T-helper 2 cell treated with Interferon-gamma antibody and Interleukin-4, amounts not matched to agents 5 μg/mL and 100 μg/mL, for 36 hours (primary cell): ENCODE data around the gene THUMPD2.

Experiments used
- DNase-seq: peaks from one replicate; pipeline ENCODE4 v3.0.0; 2021; ENCODE audit warnings: low spot score
- H3K27ac Mint-ChIP-seq: one replicate; pipeline ENCODE4 v1.8.0; 2021; ENCODE audit warnings: mild to moderate bottlenecking, mixed read lengths
- H3K27me3 Mint-ChIP-seq: one replicate; pipeline ENCODE4 v1.8.0; 2021; ENCODE audit warnings: low read depth, mixed read lengths
- H3K36me3 Mint-ChIP-seq: one replicate; pipeline ENCODE4 v1.8.0; 2021; ENCODE audit warnings: low read depth, mixed read lengths
- H3K4me1 Mint-ChIP-seq: one replicate; pipeline ENCODE4 v1.8.0; 2021; ENCODE audit warnings: low read depth, mixed read lengths
- H3K4me3 Mint-ChIP-seq: one replicate; pipeline ENCODE4 v1.8.0; 2022; ENCODE audit warnings: mild to moderate bottlenecking, moderate library complexity, mixed read lengths
- H3K9me3 Mint-ChIP-seq: one replicate; pipeline ENCODE4 v1.8.0; 2021; ENCODE audit warnings: mixed read lengths

Gene THUMPD2

GRCh38 chr2:39697454-39697853 is 81.6 kb downstream of the THUMPD2 start:
- no peak for DNase-seq
- H3K4me3 Mint-ChIP-seq = no peak overlapping the region
- no peak overlapping the region for H3K27ac Mint-ChIP-seq
- peaks cover 30% of the 10 kb centered on the region for H3K27me3 Mint-ChIP-seq
- peaks cover 24% of the 10 kb centered on the region for H3K9me3 Mint-ChIP-seq
- no peaks in the 10 kb centered on the region for H3K4me1 Mint-ChIP-seq
- no peaks in the 10 kb centered on the region for H3K36me3 Mint-ChIP-seq

- Mint-ChIP-seq H3K9me3 (peaks cover 18% of the 10 kb centered on the region), H3K4me1 (no peaks in the 10 kb centered on the region), H3K27ac (no peak overlapping the region), H3K27me3 (peaks cover 27% of the 10 kb centered on the region), H3K4me3 (no peak overlapping the region), H3K36me3 (no peaks in the 10 kb centered on the region)
- DNase-seq = no peak
These were observed 82.2 kb downstream of the THUMPD2 start for GRCh38 chr2:39696838-39697237.

- H3K27ac Mint-ChIP-seq = no peak overlapping the region
- no peak for DNase-seq
These were observed 82.9 kb downstream of the THUMPD2 start for GRCh38 chr2:39696101-39696553.

GRCh38 chr2:39693245-39693644 is 85.8 kb downstream of the THUMPD2 start:
- DNase-seq = no peak
- peaks cover 23% of the 10 kb centered on the region for H3K27me3 Mint-ChIP-seq
- H3K4me1 Mint-ChIP-seq = no peaks in the 10 kb centered on the region
- no peaks in the 10 kb centered on the region for H3K9me3 Mint-ChIP-seq
- H3K36me3 Mint-ChIP-seq = no peaks in the 10 kb centered on the region
- no peak overlapping the region for H3K27ac Mint-ChIP-seq
- H3K4me3 Mint-ChIP-seq = no peak overlapping the region

More at GRCh38 chr2:39696101-39696553, 82.9 kb downstream of the THUMPD2 start:
- Mint-ChIP-seq H3K4me3 (no peak overlapping the region), H3K27me3 (peaks cover 26% of the 10 kb centered on the region), H3K4me1 (no peaks in the 10 kb centered on the region), H3K9me3 (peaks cover 11% of the 10 kb centered on the region), H3K36me3 (no peaks in the 10 kb centered on the region)

- DNase-seq = no peak
- peaks cover 16% of the 10 kb centered on the region for H3K27me3 Mint-ChIP-seq
These were observed 89.2 kb downstream of the THUMPD2 start for GRCh38 chr2:39689876-39690275.

GRCh38 chr2:39689272-39689841 is 89.7 kb downstream of the THUMPD2 start:
- H3K4me3 Mint-ChIP-seq = no peak overlapping the region
- DNase-seq = no peak
- H3K27me3 Mint-ChIP-seq = peaks cover 18% of the 10 kb centered on the region
- no peaks in the 10 kb centered on the region for H3K4me1 Mint-ChIP-seq
- no peak overlapping the region for H3K27ac Mint-ChIP-seq
- H3K9me3 Mint-ChIP-seq = no peaks in the 10 kb centered on the region
- no peaks in the 10 kb centered on the region for H3K36me3 Mint-ChIP-seq

More at GRCh38 chr2:39689876-39690275, 89.2 kb downstream of the THUMPD2 start:
- no peaks in the 10 kb centered on the region for H3K36me3 Mint-ChIP-seq
- H3K27ac Mint-ChIP-seq = no peak overlapping the region
- H3K9me3 Mint-ChIP-seq = no peaks in the 10 kb centered on the region
- no peak overlapping the region for H3K4me3 Mint-ChIP-seq
- no peaks in the 10 kb centered on the region for H3K4me1 Mint-ChIP-seq

GRCh38 chr2:39688181-39688580 is 90.9 kb downstream of the THUMPD2 start:
- no peaks in the 10 kb centered on the region for H3K36me3 Mint-ChIP-seq
- DNase-seq = no peak
- H3K9me3 Mint-ChIP-seq = no peaks in the 10 kb centered on the region
- H3K27me3 Mint-ChIP-seq = peaks cover 13% of the 10 kb centered on the region
- no peak overlapping the region for H3K4me3 Mint-ChIP-seq
- H3K27ac Mint-ChIP-seq = no peak overlapping the region
- H3K4me1 Mint-ChIP-seq = no peaks in the 10 kb centered on the region

GRCh38 chr2:39686456-39686855 is 92.6 kb downstream of the THUMPD2 start:
- H3K27ac Mint-ChIP-seq = no peak overlapping the region
- peaks cover 20% of the 10 kb centered on the region for H3K27me3 Mint-ChIP-seq
- H3K4me1 Mint-ChIP-seq = no peaks in the 10 kb centered on the region
- H3K36me3 Mint-ChIP-seq = no peaks in the 10 kb centered on the region
- no peak overlapping the region for H3K4me3 Mint-ChIP-seq
- no peak for DNase-seq
- H3K9me3 Mint-ChIP-seq = no peaks in the 10 kb centered on the region
